ENCODE results near the gene PI16.

- TF ChIP-seq CTCF (conservative IDR thresholded peaks at IDR 0.05) (no peak), EZH2 (IDR thresholded peaks at IDR 0.05; ENCODE audit: low read depth) (no peak)
These were observed 24.1 kb upstream of the PI16 start for GRCh38 chr6:36930483-36930882.
